HUES6 (cell line): ENCODE data around the gene CENPB.

Source experiments
- H3K27ac ChIP-seq: 2 replicates; pipeline ENCODE4 v1.7.0; 2013; ENCODE audit warnings: low read depth, mild to moderate bottlenecking, low read length, inconsistent platforms
- H3K27me3 ChIP-seq: 2 replicates; pipeline ENCODE4 v1.6.1; 2013; ENCODE audit warnings: low read length; ENCODE audit not compliant: control insufficient read depth, insufficient read depth
- H3K36me3 ChIP-seq: 2 replicates; pipeline ENCODE4 v1.6.1; 2013; ENCODE audit warnings: low read length; ENCODE audit not compliant: control insufficient read depth, insufficient read depth
- H3K4me1 ChIP-seq: 2 replicates; pipeline ENCODE4 v1.6.1; 2013; ENCODE audit warnings: low read length; ENCODE audit not compliant: control insufficient read depth, insufficient read depth
- H3K4me3 ChIP-seq: 2 replicates; pipeline ENCODE4 v1.5.1; 2013; ENCODE audit warnings: low read depth, low read length
- H3K9ac ChIP-seq: one replicate; pipeline ENCODE4 v1.6.1; 2013; ENCODE audit warnings: mild to moderate bottlenecking, low read length
- H3K9me3 ChIP-seq: 2 replicates; pipeline ENCODE4 v1.6.1; 2013; ENCODE audit warnings: low read depth, low read length; ENCODE audit not compliant: control insufficient read depth, insufficient read depth

Gene CENPB

DNA sequence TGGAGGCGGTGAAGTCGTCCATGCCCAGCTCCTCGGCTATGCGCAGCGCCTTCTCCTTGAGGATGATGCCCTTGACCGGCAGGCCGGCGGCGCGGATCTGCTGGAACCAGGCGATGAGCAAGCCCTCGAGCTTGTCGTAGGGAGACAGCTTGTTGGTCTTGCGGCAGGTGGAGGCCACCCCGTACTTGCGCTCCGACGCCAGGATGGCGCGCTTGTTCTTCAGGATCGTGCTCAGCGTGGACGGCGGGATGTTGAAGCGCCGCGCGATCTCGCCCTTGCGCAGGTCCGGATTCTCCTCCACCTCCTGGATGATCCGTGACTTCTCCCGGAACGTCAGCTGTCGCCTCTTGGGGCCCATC lies 435 bp downstream of the CENPB start:
- Histone ChIP-seq H3K36me3 (peaks cover 5% of the 10 kb centered on the region), H3K4me1 (peaks cover 10% of the 10 kb centered on the region; the same call in 1 of the 2 replicates), H3K27me3 (peaks cover 17% of the 10 kb centered on the region), H3K27ac (no peak overlapping the region), H3K4me3 (peak overlapping the region; percentile 80), H3K9me3 (no peaks in the 10 kb centered on the region), H3K9ac (peak overlapping the region; percentile 83)

DNA sequence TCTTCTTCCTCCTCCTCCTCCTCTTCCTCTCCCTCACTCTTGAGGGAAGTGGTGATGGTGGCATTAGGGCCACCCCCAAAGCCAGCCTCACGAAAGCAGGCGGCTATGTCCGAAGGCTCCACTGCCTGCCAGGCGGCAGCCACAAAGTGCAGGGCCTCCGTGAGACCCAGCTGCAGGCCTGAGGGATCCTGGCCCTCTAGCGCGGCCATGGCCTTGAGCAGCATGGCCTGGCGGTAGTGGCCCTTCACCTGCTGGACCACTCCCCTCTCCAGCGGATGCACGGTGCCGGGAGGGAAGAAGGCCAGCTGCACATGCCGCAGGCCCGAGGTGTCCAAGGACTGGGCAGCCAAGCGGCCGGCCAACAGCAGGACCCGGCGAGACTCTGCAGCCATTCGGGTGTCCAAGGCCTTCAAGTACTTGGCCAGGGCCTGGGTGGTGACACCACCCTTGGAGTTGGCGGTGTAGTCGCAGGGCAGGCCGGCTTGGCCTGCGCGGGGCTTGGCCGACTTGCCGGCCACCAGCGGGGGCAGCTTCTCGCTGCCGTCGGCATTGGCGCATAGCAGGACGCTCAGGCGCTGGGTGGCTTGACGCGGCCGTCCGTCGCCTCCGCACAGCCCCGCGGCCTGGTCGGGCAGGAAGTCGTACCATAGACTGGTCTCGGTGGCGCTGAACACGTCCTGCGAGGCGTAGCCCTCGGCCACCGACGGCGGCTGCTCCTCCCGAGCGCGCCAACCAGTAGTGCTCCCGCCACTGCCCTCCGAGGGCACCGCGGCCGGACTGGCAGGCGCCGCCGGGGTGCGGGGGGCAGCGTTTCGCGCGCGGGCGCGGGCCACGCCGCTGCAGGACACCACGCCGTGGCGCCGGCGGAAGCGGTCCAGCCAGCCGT lies 1.1 kb downstream of the CENPB start:
- H3K9me3 ChIP-seq = no peaks in the 10 kb centered on the region
- peak overlapping the region; percentile 83 for H3K9ac ChIP-seq
- peaks cover 5% of the 10 kb centered on the region for H3K36me3 ChIP-seq
- peak overlapping the region; percentile 80 for H3K4me3 ChIP-seq
- peaks cover 23% of the 10 kb centered on the region for H3K27me3 ChIP-seq
- H3K4me1 ChIP-seq = peaks cover 10% of the 10 kb centered on the region; the same call in 1 of the 2 replicates
- no peak overlapping the region for H3K27ac ChIP-seq

DNA sequence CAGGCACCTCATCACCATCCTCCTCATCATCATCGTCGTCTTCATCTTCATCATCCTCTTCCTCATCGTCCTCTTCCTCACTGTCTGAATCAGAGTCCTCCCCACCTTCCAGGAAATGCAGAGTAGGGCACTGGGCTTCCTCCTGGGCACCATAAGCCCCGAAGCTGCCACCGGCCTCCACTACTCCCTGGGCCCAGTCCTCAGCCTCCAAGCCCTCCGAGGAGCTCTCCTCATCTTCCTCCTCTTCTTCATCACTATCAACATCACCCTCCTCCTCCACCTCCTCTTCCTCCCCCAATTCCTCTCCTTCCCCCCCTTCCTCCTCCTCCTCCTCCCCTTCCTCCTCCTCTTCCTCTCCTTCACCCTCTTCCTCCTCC lies 1.7 kb downstream of the CENPB start:
- Histone ChIP-seq H3K4me3 (0 out of 2 replicates have a peak overlapping the region, but pooled peaks have one; percentile 80), H3K27ac (no peak overlapping the region), H3K9ac (no peak overlapping the region), H3K9me3 (no peaks in the 10 kb centered on the region), H3K36me3 (peaks cover 5% of the 10 kb centered on the region), H3K27me3 (peaks cover 29% of the 10 kb centered on the region), H3K4me1 (peaks cover 10% of the 10 kb centered on the region; the same call in 1 of the 2 replicates)

DNA sequence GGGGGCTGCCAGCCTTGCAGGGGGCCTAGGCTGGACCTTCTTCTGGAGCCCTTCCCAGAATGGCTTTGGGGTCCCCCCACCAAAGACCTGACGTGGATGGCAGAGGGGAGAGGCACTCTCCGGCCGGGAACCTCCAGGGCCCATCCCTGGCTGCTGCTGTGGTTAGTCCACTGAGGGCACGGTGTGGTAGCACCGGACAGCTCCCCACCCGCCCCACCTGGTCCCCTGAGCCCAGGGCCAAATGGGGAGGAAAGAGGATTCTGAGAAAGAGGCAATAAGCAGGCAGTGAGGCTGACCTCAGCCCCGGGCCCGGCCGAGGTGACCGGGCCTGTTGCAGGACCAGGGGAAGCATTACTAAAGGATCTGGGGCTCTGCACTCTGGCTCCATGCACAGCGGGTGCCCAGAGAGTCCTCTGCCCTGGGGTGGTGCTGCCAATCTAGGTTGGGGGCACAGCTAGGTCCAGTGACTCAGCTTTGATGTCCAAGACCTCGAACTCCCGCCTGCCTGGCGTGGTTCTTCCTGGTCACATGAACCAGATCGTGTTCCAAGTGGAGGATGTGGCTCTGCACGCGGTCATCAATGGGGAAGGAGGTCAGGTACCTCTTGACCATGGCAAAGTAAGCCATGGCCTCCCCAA lies 2.2 kb downstream of the CENPB start:
- H3K36me3 ChIP-seq = peaks cover 5% of the 10 kb centered on the region
- H3K4me3 ChIP-seq = no peak overlapping the region
- no peak overlapping the region for H3K9ac ChIP-seq
- no peaks in the 10 kb centered on the region for H3K9me3 ChIP-seq
- H3K4me1 ChIP-seq = peaks cover 10% of the 10 kb centered on the region; the same call in 1 of the 2 replicates
- peaks cover 35% of the 10 kb centered on the region for H3K27me3 ChIP-seq
- H3K27ac ChIP-seq = no peak overlapping the region

DNA sequence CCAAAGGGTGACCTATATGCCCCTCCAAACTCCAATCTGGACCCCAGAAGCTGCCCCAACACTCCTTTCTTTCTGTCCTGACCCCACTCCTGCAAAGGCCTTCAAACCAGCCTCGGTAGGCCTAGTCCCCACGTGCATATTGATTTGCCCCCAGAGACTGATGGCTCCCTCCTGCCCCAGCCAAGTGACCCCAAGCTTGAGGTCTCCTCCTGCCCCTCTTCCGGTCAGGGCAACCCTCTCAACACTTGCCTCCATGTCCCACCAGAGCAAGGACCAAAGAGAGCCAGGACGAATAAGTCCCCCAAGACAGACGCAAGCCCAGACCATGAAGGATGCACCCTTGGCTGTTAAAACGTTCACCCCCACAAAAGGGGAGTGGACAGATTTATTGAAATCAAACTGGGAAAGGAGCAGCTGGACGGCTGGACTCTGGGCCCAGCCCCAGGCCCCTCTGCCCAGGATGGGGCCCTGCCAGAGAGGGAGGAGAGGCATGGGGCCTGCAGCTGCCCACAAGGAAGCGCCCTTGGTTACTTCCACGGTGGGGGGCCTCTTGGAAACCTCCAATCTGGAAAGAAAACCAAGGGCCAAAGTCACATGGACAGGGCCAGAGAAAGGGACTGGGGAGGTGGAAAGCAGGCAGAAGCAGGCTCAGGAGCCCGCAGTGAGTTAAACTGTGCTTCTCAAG lies 2.9 kb downstream of the CENPB start:
- peaks cover 5% of the 10 kb centered on the region for H3K36me3 ChIP-seq
- H3K4me1 ChIP-seq = peaks cover 12% of the 10 kb centered on the region; the same call in 1 of the 2 replicates
- no peak overlapping the region for H3K4me3 ChIP-seq
- no peak overlapping the region for H3K9ac ChIP-seq
- no peaks in the 10 kb centered on the region for H3K9me3 ChIP-seq
- H3K27ac ChIP-seq = no peak overlapping the region
- H3K27me3 ChIP-seq = peaks cover 41% of the 10 kb centered on the region

DNA sequence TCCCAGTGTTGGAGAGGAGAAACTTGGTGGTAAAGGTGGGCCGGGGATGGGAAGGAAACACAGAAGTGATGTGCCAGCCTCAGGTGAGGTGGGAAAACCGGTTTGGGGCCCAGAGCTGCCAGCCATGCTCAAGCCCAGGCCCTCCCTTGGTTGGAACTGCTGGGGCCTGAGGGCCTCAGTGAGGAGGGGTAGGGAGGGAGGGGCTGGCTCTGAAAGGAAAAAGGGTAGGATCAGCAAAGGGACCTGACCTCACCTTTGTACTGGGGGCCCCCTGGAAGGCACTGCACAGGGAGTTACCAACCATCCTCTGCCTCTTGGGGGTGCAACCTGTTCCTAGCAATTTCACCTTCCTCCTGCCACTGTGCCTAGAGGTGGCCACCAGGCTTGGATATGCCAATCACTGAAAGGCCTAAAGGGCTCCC lies 3.5 kb downstream of the CENPB start:
- H3K27ac ChIP-seq = no peak overlapping the region

DNA sequence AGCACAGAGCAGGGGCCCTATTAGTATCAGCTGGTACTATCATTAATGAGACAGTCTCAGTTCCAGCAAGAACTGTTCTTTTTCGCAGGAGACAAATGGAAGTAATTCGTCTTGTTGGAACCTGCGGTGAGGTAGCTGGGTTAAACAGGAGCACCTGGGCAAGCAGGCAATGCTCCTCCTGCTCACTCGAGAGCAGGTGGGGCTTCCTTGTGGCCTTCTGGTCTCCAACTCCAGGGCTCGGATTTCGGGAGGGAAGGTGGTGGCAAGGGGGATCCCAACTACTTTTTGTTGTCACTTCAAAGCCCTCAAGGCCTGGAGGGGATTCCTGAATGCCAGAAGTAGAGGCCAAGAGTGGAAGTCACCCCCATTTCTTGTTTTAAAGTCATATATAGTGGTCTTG lies 3.9 kb downstream of the CENPB start:
- no peak overlapping the region for H3K9ac ChIP-seq
- peaks cover 5% of the 10 kb centered on the region for H3K36me3 ChIP-seq
- no peak overlapping the region for H3K27ac ChIP-seq
- H3K9me3 ChIP-seq = no peaks in the 10 kb centered on the region
- peaks cover 18% of the 10 kb centered on the region; the same call in 1 of the 2 replicates for H3K4me1 ChIP-seq
- peaks cover 43% of the 10 kb centered on the region for H3K27me3 ChIP-seq
- H3K4me3 ChIP-seq = no peak overlapping the region

More for the DNA sequence above, 3.5 kb downstream of the CENPB start:
- Histone ChIP-seq H3K9ac (no peak overlapping the region), H3K9me3 (no peaks in the 10 kb centered on the region), H3K27me3 (peaks cover 41% of the 10 kb centered on the region), H3K4me3 (no peak overlapping the region), H3K36me3 (peaks cover 5% of the 10 kb centered on the region), H3K4me1 (peaks cover 14% of the 10 kb centered on the region; the same call in 1 of the 2 replicates)

DNA sequence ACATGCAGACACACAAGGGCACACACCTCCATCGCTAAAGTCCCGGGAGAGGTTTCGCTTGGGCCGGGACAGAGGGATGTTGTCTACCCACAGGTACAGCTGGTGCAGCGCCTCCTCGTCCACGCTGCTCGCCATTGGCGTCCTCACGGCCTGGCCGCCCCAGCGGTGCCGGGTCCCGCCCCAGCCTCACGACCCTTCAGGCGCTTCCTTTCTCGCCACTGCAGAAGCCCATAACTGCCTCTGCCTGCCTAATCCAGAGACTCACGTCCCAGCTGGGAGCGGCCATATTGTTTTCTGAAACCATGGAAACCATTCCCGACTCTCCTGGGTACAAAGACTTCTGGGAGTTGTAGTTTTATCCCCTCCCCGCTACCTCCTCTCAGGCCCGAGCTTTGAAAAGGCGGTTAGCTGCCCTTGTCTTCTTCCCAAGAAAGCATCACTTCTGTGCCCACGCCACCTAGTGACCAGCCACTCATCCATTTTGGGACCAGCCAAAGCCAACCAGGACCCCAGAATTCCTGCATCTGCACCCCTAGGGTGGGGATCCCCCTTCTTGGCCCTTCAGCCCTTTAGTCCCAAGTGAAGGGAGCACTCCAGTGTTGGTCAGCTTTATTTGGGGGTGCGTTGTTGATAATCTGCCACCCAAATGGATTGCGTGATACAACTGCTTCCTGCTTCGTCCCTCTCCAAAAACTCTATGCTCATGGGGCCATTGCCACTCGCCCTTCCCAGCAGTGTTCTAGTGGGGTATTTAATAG lies 5.2 kb downstream of the CENPB start, which contains the start of gene SPEF1:
TSS of gene SPEF1 (minus strand) at position 296 of the 758 bp plus-strand sequence. CDS start at position 135, 161 bp downstream.
- H3K9ac ChIP-seq = peak within 1 kb of the TSS; percentile 31
- H3K4me3 ChIP-seq = peak within 1 kb of the TSS; percentile 66
- H3K9me3 ChIP-seq = no peaks in the 10 kb centered on the region
- H3K4me1 ChIP-seq = peaks cover 24% of the 10 kb centered on the region
- H3K27ac ChIP-seq = no peak within 1 kb of the TSS
- peaks cover 5% of the 10 kb centered on the region for H3K36me3 ChIP-seq
- peaks cover 49% of the 10 kb centered on the region for H3K27me3 ChIP-seq

DNA sequence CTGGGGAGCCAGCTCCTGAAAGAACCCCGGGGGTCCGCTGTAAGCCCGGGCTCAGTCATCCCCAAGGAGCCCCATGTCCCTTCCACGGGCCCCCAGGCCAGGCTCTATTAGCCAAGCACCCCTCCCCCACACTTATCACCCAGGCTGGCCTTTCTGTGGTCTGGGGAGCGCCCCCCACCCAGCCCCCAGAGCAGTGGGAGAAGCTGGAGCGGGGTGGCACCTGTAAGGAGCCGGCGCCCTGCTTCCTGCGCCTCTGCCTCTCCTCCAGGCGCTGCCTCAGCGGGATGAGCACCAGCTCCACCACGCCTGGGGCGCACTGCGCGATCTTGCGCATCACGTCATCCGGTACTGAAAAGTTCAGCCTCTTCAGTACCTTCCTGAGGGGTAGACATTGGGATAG lies 7.6 kb downstream of the CENPB start:
- Histone ChIP-seq H3K9ac (no peak overlapping the region), H3K27me3 (peaks cover 63% of the 10 kb centered on the region), H3K27ac (no peak overlapping the region), H3K4me1 (peaks cover 14% of the 10 kb centered on the region), H3K9me3 (no peaks in the 10 kb centered on the region), H3K36me3 (no peaks in the 10 kb centered on the region), H3K4me3 (peak overlapping the region; percentile 80)
